ENCODE results near the gene COL20A1. TPM values are rescaled to one million over a fixed set of nuclear protein-coding genes. Genes with fewer than 3 reads are reported as not detected.

Gene COL20A1
- polyA plus RNA-seq, 6 donors from 2014 or later: not detected

DNA sequence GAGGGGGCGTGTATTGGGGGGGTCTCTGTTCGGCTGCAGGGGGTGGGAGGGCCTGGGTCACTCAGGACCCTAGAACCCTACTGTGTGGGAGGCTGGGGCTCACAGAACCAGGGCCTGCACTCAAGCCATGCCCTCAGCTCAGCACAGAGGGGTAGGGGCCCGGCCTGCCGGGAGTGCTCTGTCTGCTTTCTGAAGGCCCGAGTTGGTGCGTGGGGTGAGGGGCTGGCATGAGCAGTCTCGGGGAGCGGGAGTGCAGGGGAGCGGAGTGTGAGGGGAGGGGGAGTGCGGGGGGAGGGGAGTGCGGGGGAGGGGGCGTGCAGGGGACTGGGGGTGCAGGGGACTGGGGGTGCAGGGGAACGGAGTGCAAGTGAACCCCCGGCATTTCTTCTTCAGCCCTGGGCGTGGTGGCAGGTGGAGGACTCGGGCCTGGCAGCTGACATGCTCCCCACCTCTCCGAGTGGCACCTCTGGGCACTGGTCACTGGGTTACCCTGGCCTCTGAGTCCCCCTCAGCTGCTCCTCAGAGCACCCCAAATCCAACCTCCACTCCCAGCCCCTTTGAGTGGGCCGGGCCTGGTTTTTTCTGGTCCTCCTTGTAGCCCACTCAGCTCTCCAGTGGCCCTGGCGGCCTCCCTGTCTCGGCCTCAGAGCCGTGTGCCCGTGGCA is 1.0 kb downstream of the COL20A1 start:
- Mint-ChIP-seq H3K4me3 (no peak overlapping the region), H3K36me3 (peaks cover 0 to 3% of the 10 kb centered on the region in 2 donors), H3K4me1 (no peaks in the 10 kb centered on the region), H3K27me3 (peaks cover 1 to 35% (median 30%) of the 10 kb centered on the region in 3 donors), H3K9me3 (peaks cover 0 to 2% (median under 1%) of the 10 kb centered on the region in 7 donors), H3K27ac (no peak overlapping the region)
- ATAC-seq (ENCODE audit: low read depth in 2 of 2) (no peak), DNase-seq (no peak)

GRCh38 chr20:63294536-63294900 is 1.5 kb downstream of the COL20A1 start:
- Mint-ChIP-seq H3K9me3 (peaks cover 0 to 4% (median 1%) of the 10 kb centered on the region in 7 donors), H3K27ac (peak overlapping the region in 1 of 6 donors; percentile 59), H3K27me3 (peaks cover 4 to 40% (median 35%) of the 10 kb centered on the region in 3 donors), H3K4me1 (no peaks in the 10 kb centered on the region), H3K36me3 (peaks cover 0 to 7% of the 10 kb centered on the region in 2 donors), H3K4me3 (no peak overlapping the region)
- ATAC-seq (ENCODE audit: low read depth in 2 of 2) (no peak), DNase-seq (no peak)

DNA sequence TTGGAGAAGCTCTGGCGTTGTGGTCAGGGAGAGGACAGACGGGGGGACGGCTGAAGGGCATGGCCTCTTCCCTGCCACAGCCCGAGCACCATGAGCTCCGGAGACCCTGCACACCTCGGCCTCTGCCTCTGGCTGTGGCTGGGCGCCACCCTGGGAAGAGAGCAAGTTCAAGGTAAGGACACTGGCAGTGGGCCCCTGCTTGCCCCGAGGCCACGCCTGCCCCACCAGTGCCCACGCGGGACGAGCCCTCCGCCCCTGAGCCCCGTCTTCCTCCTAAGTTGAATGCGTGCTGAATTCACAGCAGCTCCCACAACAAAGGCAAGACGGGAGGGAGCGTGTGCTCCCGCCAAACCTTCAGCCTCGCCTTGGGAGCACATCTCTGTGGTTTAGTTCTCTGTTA is 2.0 kb downstream of the COL20A1 start:
- no peak for ATAC-seq (ENCODE audit: low read depth in 2 of 2)
- Mint-ChIP-seq H3K4me1 (no peaks in the 10 kb centered on the region), H3K27me3 (peaks cover 4 to 43% (median 35%) of the 10 kb centered on the region in 3 donors), H3K36me3 (peaks cover 0 to 7% of the 10 kb centered on the region in 2 donors), H3K4me3 (no peak overlapping the region), H3K27ac (no peak overlapping the region), H3K9me3 (peaks cover 0 to 4% (median 1%) of the 10 kb centered on the region in 7 donors)
- DNase-seq: no peak

DNA sequence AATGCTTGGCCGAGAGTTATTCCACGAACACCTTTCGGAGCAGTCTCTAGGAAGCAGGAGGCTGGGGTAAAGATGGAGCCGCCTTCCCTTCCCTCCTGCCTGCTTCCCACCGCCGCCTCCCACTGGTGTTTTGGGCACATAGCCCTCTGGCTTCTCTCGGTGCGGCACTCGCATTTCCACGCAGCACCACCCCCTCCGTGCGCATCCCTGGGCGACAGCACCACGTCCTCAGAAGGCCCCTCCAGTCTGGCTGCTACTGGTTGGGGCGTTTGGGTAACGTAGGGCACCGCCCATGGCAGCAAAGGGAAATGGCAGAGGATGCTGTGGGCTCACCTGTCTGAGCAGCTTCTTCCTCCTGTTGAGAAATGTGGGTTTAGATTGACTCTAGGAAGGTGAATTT is 2.4 kb downstream of the COL20A1 start:
- peak overlapping the region in 1 of 6 donors; percentile 36 for H3K27ac Mint-ChIP-seq
- H3K27me3 Mint-ChIP-seq: peaks cover 4 to 46% (median 35%) of the 10 kb centered on the region in 3 donors
- H3K36me3 Mint-ChIP-seq: peaks cover 0 to 7% of the 10 kb centered on the region in 2 donors
- peak in 1 of 2 donors; percentile 17 for ATAC-seq (ENCODE audit: low read depth in 2 of 2)
- no peak for DNase-seq
- H3K9me3 Mint-ChIP-seq: peaks cover 0 to 4% (median 1%) of the 10 kb centered on the region in 7 donors
- no peaks in the 10 kb centered on the region for H3K4me1 Mint-ChIP-seq
- H3K4me3 Mint-ChIP-seq: no peak overlapping the region

DNA sequence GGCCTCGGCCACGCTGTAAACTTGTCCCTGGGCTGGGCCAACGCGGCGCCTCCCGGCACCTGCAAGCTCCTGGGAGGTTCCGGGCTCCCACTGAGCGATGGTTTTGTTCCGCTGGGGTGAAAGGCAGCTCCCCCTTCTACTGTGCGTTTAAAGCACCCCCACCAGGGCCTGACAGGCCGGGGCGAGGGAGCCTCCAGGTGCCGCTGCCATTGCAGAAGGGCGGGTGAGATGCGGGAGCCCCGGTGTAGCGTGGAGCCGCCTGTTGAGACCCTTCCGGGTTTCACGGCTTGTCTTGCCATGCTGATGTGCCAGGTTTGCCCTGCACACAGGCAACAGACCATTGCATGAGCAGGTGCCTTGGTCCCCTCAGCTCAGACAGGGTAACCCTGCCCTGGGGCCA is 2.9 kb downstream of the COL20A1 start:
- peaks cover 0 to 7% of the 10 kb centered on the region in 2 donors for H3K36me3 Mint-ChIP-seq
- ATAC-seq (ENCODE audit: low read depth in 2 of 2) (peak in 1 of 2 donors; percentile 20), DNase-seq (no peak)
- no peak overlapping the region for H3K4me3 Mint-ChIP-seq
- H3K27ac Mint-ChIP-seq: no peak overlapping the region
- peaks cover 0 to 4% (median 4%) of the 10 kb centered on the region in 7 donors for H3K9me3 Mint-ChIP-seq
- H3K4me1 Mint-ChIP-seq: no peaks in the 10 kb centered on the region
- H3K27me3 Mint-ChIP-seq: peaks cover 4 to 49% (median 35%) of the 10 kb centered on the region in 3 donors

GRCh38 chr20:63296531-63297299 is 3.7 kb downstream of the COL20A1 start:
- H3K36me3 Mint-ChIP-seq: peaks cover 0 to 7% of the 10 kb centered on the region in 2 donors
- peaks cover 1 to 12% (median 7%) of the 10 kb centered on the region in 7 donors for H3K9me3 Mint-ChIP-seq
- DNase-seq (no peak), ATAC-seq (ENCODE audit: low read depth in 2 of 2) (no peak)
- H3K4me3 Mint-ChIP-seq: no peak overlapping the region
- peak overlapping the region in 1 of 6 donors; percentile 33 for H3K27ac Mint-ChIP-seq
- H3K4me1 Mint-ChIP-seq: no peaks in the 10 kb centered on the region
- peaks cover 9 to 52% (median 35%) of the 10 kb centered on the region in 3 donors for H3K27me3 Mint-ChIP-seq

DNA sequence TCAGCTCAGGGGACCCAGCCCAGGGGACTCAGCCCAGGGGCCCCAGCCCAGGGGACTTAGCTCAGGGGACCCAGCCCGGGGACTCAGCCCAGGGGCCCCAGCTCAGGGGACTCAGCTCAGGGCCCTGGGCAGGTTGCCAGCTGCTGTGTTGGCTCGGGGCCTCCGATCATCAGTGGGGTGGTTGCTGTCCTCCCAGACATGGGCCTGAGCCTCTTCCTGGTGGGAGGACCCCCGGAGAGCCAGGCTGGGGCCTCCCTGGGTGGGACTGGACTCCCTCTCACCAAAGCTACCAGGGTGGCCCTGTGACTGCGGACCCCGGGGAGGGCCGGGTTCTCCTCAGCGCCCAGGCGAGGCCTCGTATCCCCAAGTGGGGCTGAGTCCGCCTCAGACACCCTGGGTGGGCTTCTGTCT is 4.4 kb downstream of the COL20A1 start:
- H3K4me1 Mint-ChIP-seq: no peaks in the 10 kb centered on the region
- no peak for ATAC-seq (ENCODE audit: low read depth in 2 of 2)
- peaks cover 7 to 18% (median 9%) of the 10 kb centered on the region in 7 donors for H3K9me3 Mint-ChIP-seq
- no peak for DNase-seq
- no peak overlapping the region for H3K4me3 Mint-ChIP-seq
- H3K27me3 Mint-ChIP-seq: peaks cover 12 to 52% (median 35%) of the 10 kb centered on the region in 3 donors
- H3K36me3 Mint-ChIP-seq: peaks cover 0 to 8% of the 10 kb centered on the region in 2 donors
- no peak overlapping the region for H3K27ac Mint-ChIP-seq

DNA sequence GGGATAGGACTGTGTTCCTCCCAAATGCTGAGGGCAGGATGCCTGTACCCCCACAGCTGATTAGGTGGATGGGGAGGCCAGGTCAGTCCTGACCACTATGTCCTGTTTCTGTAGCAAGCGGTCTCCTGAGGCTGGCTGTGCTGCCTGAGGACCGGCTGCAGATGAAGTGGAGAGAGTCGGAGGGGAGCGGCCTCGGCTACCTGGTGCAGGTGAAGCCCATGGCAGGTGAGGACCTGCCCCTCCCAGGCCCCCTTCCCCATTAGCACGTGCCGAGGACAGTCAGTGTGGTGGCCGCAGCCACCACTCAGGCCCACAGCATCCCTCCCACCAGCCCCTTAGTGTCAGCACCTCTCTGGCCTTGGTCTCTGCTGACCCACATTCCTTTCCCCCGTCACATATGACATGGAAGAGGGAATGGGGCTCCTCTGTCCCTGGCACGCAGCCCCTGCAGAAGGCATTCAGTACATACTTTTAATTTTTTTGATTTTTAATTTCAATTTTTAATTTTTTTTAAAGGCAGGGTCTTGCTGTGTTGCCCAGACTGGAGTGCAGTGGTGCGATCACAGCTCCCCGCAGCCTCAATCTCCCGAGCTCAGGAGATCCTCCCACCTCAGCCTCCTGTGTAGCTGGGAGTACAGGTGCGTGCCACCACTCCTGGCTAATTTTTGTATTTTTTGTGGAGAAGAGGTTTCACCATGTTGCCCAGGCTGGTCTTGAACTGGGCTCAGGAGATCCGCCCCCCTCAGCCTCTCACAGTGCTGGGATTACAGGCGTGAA is 5.0 kb downstream of the COL20A1 start:
- Mint-ChIP-seq H3K4me1 (no peaks in the 10 kb centered on the region), H3K9me3 (peaks cover 8 to 24% (median 10%) of the 10 kb centered on the region in 7 donors), H3K4me3 (no peak overlapping the region), H3K27me3 (peaks cover 17 to 58% (median 35%) of the 10 kb centered on the region in 3 donors), H3K36me3 (peaks cover 0 to 14% of the 10 kb centered on the region in 2 donors), H3K27ac (no peak overlapping the region)
- no peak for DNase-seq
- ATAC-seq (ENCODE audit: low read depth in 2 of 2): no peak

- peaks cover 17 to 58% (median 35%) of the 10 kb centered on the region in 3 donors for H3K27me3 Mint-ChIP-seq
- H3K27ac Mint-ChIP-seq: no peak overlapping the region
- H3K36me3 Mint-ChIP-seq: peaks cover 0 to 14% of the 10 kb centered on the region in 2 donors
- no peak for ATAC-seq (ENCODE audit: low read depth in 2 of 2)
- peaks cover 8 to 24% (median 10%) of the 10 kb centered on the region in 7 donors for H3K9me3 Mint-ChIP-seq
- no peak for DNase-seq
- H3K4me1 Mint-ChIP-seq: no peaks in the 10 kb centered on the region
- H3K4me3 Mint-ChIP-seq: no peak overlapping the region
Observed at GRCh38 chr20:63298731-63299312, 5.8 kb downstream of the COL20A1 start.

GRCh38 chr20:63301671-63302070 is 8.7 kb downstream of the COL20A1 start:
- Mint-ChIP-seq H3K9me3 (peaks cover 8 to 24% (median 12%) of the 10 kb centered on the region in 7 donors), H3K36me3 (peaks cover 0 to 14% of the 10 kb centered on the region in 2 donors), H3K27ac (no peak overlapping the region), H3K27me3 (peaks cover 16 to 41% (median 17%) of the 10 kb centered on the region in 3 donors), H3K4me1 (peaks cover 0 to 3% (median 0%) of the 10 kb centered on the region in 3 donors), H3K4me3 (no peak overlapping the region)
- ATAC-seq (ENCODE audit: low read depth in 2 of 2): no peak
- no peak for DNase-seq

DNA sequence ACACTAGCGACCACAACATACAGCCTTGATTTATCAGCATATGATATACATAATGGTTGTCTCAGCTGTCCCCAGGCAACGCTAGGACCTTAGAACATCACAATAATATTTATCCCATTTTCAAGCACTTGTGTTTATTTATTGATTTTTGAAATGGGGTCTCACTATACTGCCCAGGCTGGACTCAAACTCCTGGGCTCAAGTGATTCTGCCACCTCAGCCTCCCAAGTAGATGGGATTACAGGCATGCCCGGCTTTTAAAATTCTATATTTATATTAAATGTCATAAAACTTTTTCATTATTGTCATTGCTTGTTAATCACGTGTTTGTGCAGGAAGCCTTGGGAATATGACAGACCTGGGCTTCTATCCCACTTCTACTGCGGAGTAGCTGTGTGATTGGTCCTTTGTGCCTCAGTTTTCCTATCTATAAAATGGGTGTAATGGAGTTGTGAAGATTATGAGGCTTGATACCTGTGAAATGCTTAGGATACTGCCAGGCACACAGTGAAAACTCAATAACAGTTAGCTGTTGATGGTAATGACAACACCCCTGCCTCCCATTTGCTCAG is 10.2 kb downstream of the COL20A1 start:
- Mint-ChIP-seq H3K4me3 (no peak overlapping the region), H3K27ac (peak overlapping the region in 1 of 6 donors; percentile 39), H3K36me3 (peaks cover 0 to 14% of the 10 kb centered on the region in 2 donors), H3K4me1 (peaks cover 0 to 3% (median 0%) of the 10 kb centered on the region in 3 donors), H3K27me3 (peaks cover 13 to 31% (median 17%) of the 10 kb centered on the region in 3 donors), H3K9me3 (peaks cover 8 to 24% (median 12%) of the 10 kb centered on the region in 7 donors)
- DNase-seq (no peak), ATAC-seq (ENCODE audit: low read depth in 2 of 2) (no peak)

DNA sequence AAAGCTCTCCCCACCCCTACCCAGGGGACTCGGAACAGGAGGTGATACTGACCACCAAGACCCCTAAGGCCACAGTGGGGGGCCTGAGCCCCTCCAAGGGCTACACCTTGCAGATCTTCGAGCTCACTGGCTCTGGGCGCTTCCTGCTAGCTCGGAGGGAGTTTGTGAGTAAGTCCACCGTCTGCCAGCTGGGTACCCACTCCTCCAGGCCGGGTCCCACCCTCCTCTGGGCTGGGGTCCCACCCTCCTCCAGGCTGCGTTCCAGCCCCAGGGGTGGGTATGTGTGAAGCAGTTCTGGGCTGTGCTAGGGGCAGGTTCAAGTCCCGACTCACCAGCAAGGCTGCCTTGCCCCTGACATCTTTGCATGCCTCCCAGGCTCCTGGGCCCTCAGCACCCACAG is 12.4 kb downstream of the COL20A1 start:
- DNase-seq (no peak), ATAC-seq (ENCODE audit: low read depth in 2 of 2) (no peak)
- H3K27ac Mint-ChIP-seq: no peak overlapping the region
- H3K36me3 Mint-ChIP-seq: peaks cover 0 to 7% of the 10 kb centered on the region in 2 donors
- peaks cover 7 to 24% (median 10%) of the 10 kb centered on the region in 7 donors for H3K9me3 Mint-ChIP-seq
- H3K4me1 Mint-ChIP-seq: peaks cover 0 to 3% (median 0%) of the 10 kb centered on the region in 3 donors
- H3K27me3 Mint-ChIP-seq: peaks cover 2 to 22% (median 13%) of the 10 kb centered on the region in 3 donors
- H3K4me3 Mint-ChIP-seq: no peak overlapping the region
